Uterus (tissue), 4 donors: Measurements from ENCODE around the gene DDR2. TPM values are rescaled to one million over a fixed set of nuclear protein-coding genes. Genes with fewer than 3 reads are reported as not detected.

Experiments
- DNase-seq, 2 donors: peaks; one replicate each; pipeline ENCODE4 v3.0.0-alpha.2; 2019 to 2020
- H3K27ac ChIP-seq, 2 donors: fragments of 200-600 bp; sonication (generic); 1 replicate in 1 of 2; 2 replicates in 1 of 2; pipeline ENCODE4 v1.5.1; 2016 to 2018
- H3K27me3 ChIP-seq, 2 donors: fragments of 200-600 bp; sonication (generic); one replicate each; pipeline ENCODE4 v1.5.1; 2018 to 2019; ENCODE audit warnings: control low read depth in 1 of 2
- H3K36me3 ChIP-seq, 2 donors: fragments of 200-600 bp; sonication (generic); one replicate each; pipeline ENCODE4 v1.5.1; 2019; ENCODE audit warnings: control low read depth in 1 of 2
- H3K4me1 ChIP-seq, 2 donors: fragments of 200-600 bp; sonication (generic); one replicate each; pipeline ENCODE4 v1.5.1; 2018 to 2019; ENCODE audit warnings: control low read depth in 1 of 2
- H3K4me3 ChIP-seq, 2 donors: fragments of 200-600 bp; sonication (generic); 1 replicate in 1 of 2; 2 replicates in 1 of 2; pipeline ENCODE4 v1.5.1; 2018 to 2019; ENCODE audit warnings: mild to moderate bottlenecking in 1 of 2
- H3K9me3 ChIP-seq, 2 donors: fragments of 200-600 bp; sonication (generic); one replicate each; pipeline ENCODE4 v1.5.1; 2019; ENCODE audit warnings: control low read depth in 1 of 2
- CTCF ChIP-seq, 4 experiments: fragments of 200-600 bp in 2 of 4; fragments of 450-650 bp in 2 of 4; sonication (generic) in 2 of 4; IDR thresholded peaks; one replicate each; pipeline ENCODE4 v1.5.1; 2016 to 2019; ENCODE audit warnings: antibody characterized with exemption in 4 of 4, mild to moderate bottlenecking in 2 of 4, moderate library complexity in 1 of 4
- POLR2A ChIP-seq, 2 donors: fragments of 450-650 bp; IDR thresholded peaks; one replicate each; pipeline ENCODE4 v1.6.1; 2016; ENCODE audit warnings: antibody characterized with exemption in 2 of 2, mild to moderate bottlenecking in 1 of 2, moderate library complexity in 1 of 2
- intact Hi-C: fragments of 100-400 bp; cut with DNase I; formaldehyde crosslinking; loops from one replicate; pipeline ENCODE4 v1.15.1; 2023; ENCODE audit warnings: low total_unique reads
- total RNA-seq, 4 donors: library from RNA; depleted of rRNA in 3 of 4; stranded (reverse); fragments of >200 nt in 3 of 4; gene quantifications; one replicate each; pipeline versions ENCODE4 v1.1.0 to v1.2.4, GENCODE V29; 2014 to 2023
- donor health status: DM: yes; HTN: yes; CAD: no.

DDR2 gene
- total RNA-seq, 4 donors from 2014 or later, result 40.0 to 134 (median 74.7) TPM

- no peak for TF ChIP-seq CTCF (IDR thresholded peaks at IDR 0.05)
- H3K4me3 ChIP-seq, result no peak overlapping the region
- intact Hi-C loops, result no loop called here
- peaks cover 0 to 25% of the 10 kb centered on the region in 2 donors for H3K4me1 ChIP-seq
- H3K27me3 ChIP-seq, result no peaks in the 10 kb centered on the region
- H3K27ac ChIP-seq, result peak overlapping the region; percentile 76 to 79
- H3K9me3 ChIP-seq, result no peaks in the 10 kb centered on the region
- no peak for DNase-seq
- no peaks in the 10 kb centered on the region for H3K36me3 ChIP-seq
Measured at GRCh38 chr1:162710345-162710744, 78.1 kb downstream of the DDR2 start.

- TF ChIP-seq POLR2A (IDR thresholded peaks at IDR 0.05), result no peak
- no peak for TF ChIP-seq CTCF (IDR thresholded peaks at IDR 0.05)
- Histone ChIP-seq H3K4me3 (no peak overlapping the region), H3K36me3 (no peaks in the 10 kb centered on the region), H3K27me3 (no peaks in the 10 kb centered on the region), H3K9me3 (no peaks in the 10 kb centered on the region), H3K4me1 (peaks cover 0 to 25% of the 10 kb centered on the region in 2 donors), H3K27ac (peak overlapping the region; percentile 76 to 79)
- DNase-seq, result no peak
- intact Hi-C loops, result no loop called here
Measured at GRCh38 chr1:162710780-162711465, 78.7 kb downstream of the DDR2 start.

- TF ChIP-seq CTCF (IDR thresholded peaks at IDR 0.05) (no peak), POLR2A (IDR thresholded peaks at IDR 0.05) (no peak)
- no peaks in the 10 kb centered on the region for H3K9me3 ChIP-seq
- peaks cover 0 to 25% of the 10 kb centered on the region in 2 donors for H3K4me1 ChIP-seq
- H3K27ac ChIP-seq, result peak overlapping the region; percentile 43 to 79
- no peaks in the 10 kb centered on the region for H3K27me3 ChIP-seq
- intact Hi-C loops, result no loop called here
- no peak overlapping the region for H3K4me3 ChIP-seq
- H3K36me3 ChIP-seq, result no peaks in the 10 kb centered on the region
- no peak for DNase-seq
Measured at GRCh38 chr1:162712317-162713029, 80.2 kb downstream of the DDR2 start.

GRCh38 chr1:162716123-162716522 lies 83.9 kb downstream of the DDR2 start:
- DNase-seq, result no peak
- Histone ChIP-seq H3K27me3 (no peaks in the 10 kb centered on the region), H3K27ac (no peak overlapping the region), H3K4me1 (peaks cover 0 to 6% of the 10 kb centered on the region in 2 donors), H3K36me3 (no peaks in the 10 kb centered on the region), H3K4me3 (no peak overlapping the region), H3K9me3 (no peaks in the 10 kb centered on the region)
- no peak for TF ChIP-seq POLR2A (IDR thresholded peaks at IDR 0.05)
- TF ChIP-seq CTCF (IDR thresholded peaks at IDR 0.05), result no peak
- intact Hi-C loops, result no loop called here

- peaks cover 0 to 3% of the 10 kb centered on the region in 2 donors for H3K4me1 ChIP-seq
- no peaks in the 10 kb centered on the region for H3K27me3 ChIP-seq
- H3K4me3 ChIP-seq, result no peak overlapping the region
- no peaks in the 10 kb centered on the region for H3K9me3 ChIP-seq
- H3K36me3 ChIP-seq, result no peaks in the 10 kb centered on the region
- no peak for DNase-seq
- H3K27ac ChIP-seq, result no peak overlapping the region
- TF ChIP-seq CTCF (IDR thresholded peaks at IDR 0.05), result no peak
- TF ChIP-seq POLR2A (IDR thresholded peaks at IDR 0.05), result no peak
- intact Hi-C loops, result no loop called here
Measured at GRCh38 chr1:162716552-162716951, 84.3 kb downstream of the DDR2 start.
